Fibroblast of the aortic adventitia (primary cell): ENCODE data around the gene RAD51B. TPM values are rescaled to one million over a fixed set of nuclear protein-coding genes. Genes with fewer than 3 reads are reported as not detected.

Source experiments
- small RNA-seq: library from RNA; depleted of rRNA; stranded (forward); fragments of <200 nt; gene quantifications from one replicate; pipeline ENCODE3, GENCODE V24; 2012
- total RNA-seq: library from RNA; depleted of rRNA; stranded (reverse); fragments of >200 nt; gene quantifications from 2 replicates; pipeline ENCODE4 v1.2.3, GENCODE V29; 2012; ENCODE audit warnings: low replicate concordance

The RAD51B gene
- total RNA-seq, 1 donor, result 28.7 TPM

Small RNAs within 50 kb of the gene (small RNA-seq; reads per million reads assigned to genes)
- gene RN7SL108P (not detected), gene RN7SL706P (not detected), gene RNU6-921P (not detected)

Other genes starting within 250 kb of the RAD51B start
- 8.0 and 16.8 TPM in 2 replicates for gene PIGH, start 219.5 kb upstream of the RAD51B start, total RNA-seq
- gene ARG2, start 199.9 kb upstream of the RAD51B start, total RNA-seq, result 0.74 and 7.0 TPM in 2 replicates
- gene VTI1B, start 145.1 kb upstream of the RAD51B start, total RNA-seq, result 48.5 and 69.0 TPM in 2 replicates
- 78.9 and 110 TPM in 2 replicates for gene RDH11, start 124.0 kb upstream of the RAD51B start, total RNA-seq
- 0.82 TPM in 1 of 2 replicates, not detected in the other for gene RDH12, start 117.9 kb upstream of the RAD51B start, total RNA-seq
- gene ZFYVE26, start 3.2 kb upstream of the RAD51B start, total RNA-seq, result 24.3 and 30.8 TPM in 2 replicates